GM12878 (cell line): ENCODE measurements around the gene KCNJ10. TPM values are rescaled to one million over a fixed set of nuclear protein-coding genes. Genes with fewer than 3 reads are reported as not detected.

Experiments
- ATAC-seq: fragments of 200-7000 bp; cut with Tn5 transposase; 3 replicates; pipeline ENCODE4 v1.9.1; 2020; ENCODE audit warnings: mild to moderate bottlenecking, moderate library complexity
- BruUV-seq: library from RNA; stranded (reverse); fragments of 400-500 nt; replicated peaks from 2 replicates; lab custom pipeline; 2021; lab: Mats Ljungman, UMichigan
- CTCF ChIA-PET: fragments of 300-600 bp; sonication (Branson Sonifier 250); formaldehyde crosslinking; extraction: SDS; loops from one replicate; lab custom pipeline; 2021; ENCODE audit warnings: inconsistent platforms; lab: Yijun Ruan, JAX
- POLR2A ChIA-PET: fragments of 350-600 bp; formaldehyde crosslinking; extraction: SDS; loops from one replicate; lab custom pipeline; 2021; ENCODE audit warnings: inconsistent platforms; lab: Charles Lee
- RAD21 ChIA-PET: fragments of 300-600 bp; sonication (Branson Sonifier 250); formaldehyde crosslinking; loops from one replicate; lab custom pipeline; 2023; ENCODE audit warnings: antibody characterized with exemption; ENCODE audit not compliant: unreplicated experiment; lab: Charles Lee
- SMC1A ChIA-PET: fragments of 300-600 bp; sonication (Branson Sonifier 250); formaldehyde crosslinking; loops from one replicate; lab custom pipeline; 2023; ENCODE audit not compliant: unreplicated experiment, uncharacterized antibody; lab: Charles Lee
- DNase-seq: peaks from one replicate; pipeline ENCODE4 v3.0.0-alpha.2; 2011; ENCODE audit warnings: low read depth, low spot score
- FAIRE-seq: peaks from 3 replicates; lab custom pipeline; 2011; peaks lifted over from hg19 to GRCh38; lab: Jason Lieb, UNC
- H2AFZ ChIP-seq: 2 replicates; pipeline ENCODE4 v1.6.0; 2011; ENCODE audit warnings: low read depth, low read length, control low read depth; ENCODE audit not compliant: control insufficient read depth
- H3K27ac ChIP-seq: 2 replicates; pipeline ENCODE4 v1.5.1; 2011; ENCODE audit warnings: control low read depth; ENCODE audit not compliant: control insufficient read depth, insufficient read depth
- H3K27me3 ChIP-seq, 2 experiments: replicated peaks in 1 of 2; 2 replicates each; pipeline versions ENCODE4 v1.6.0 to v1.6.1; 2011; ENCODE audit warnings: low read length in 1 of 2; ENCODE audit not compliant: control insufficient read depth in 2 of 2, insufficient read depth in 2 of 2
- H3K36me3 ChIP-seq, 2 experiments: 2 replicates each; pipeline ENCODE4 v1.5.1; 2011; ENCODE audit warnings: low read length in 1 of 2; ENCODE audit not compliant: control insufficient read depth in 2 of 2, insufficient read depth in 2 of 2
- H3K4me1 ChIP-seq: 2 replicates; pipeline ENCODE4 v1.6.1; 2011; ENCODE audit warnings: mild to moderate bottlenecking, low read length, moderate library complexity, mixed read lengths; ENCODE audit not compliant: control insufficient read depth, insufficient read depth
- H3K4me2 ChIP-seq: 2 replicates; pipeline ENCODE4 v1.6.0; 2011; ENCODE audit warnings: control low read depth; ENCODE audit not compliant: control insufficient read depth, insufficient read depth
- H3K4me3 ChIP-seq: fragments of 200-600 bp; sonication (generic); 2 replicates; pipeline ENCODE4 v1.5.1; 2016
- H3K79me2 ChIP-seq: 2 replicates; pipeline ENCODE4 v1.6.0; 2011; ENCODE audit warnings: low read length; ENCODE audit not compliant: control insufficient read depth, insufficient read depth
- H3K9ac ChIP-seq: 2 replicates; pipeline ENCODE4 v1.8.0; 2011; ENCODE audit warnings: low read length, control low read depth, mixed read lengths; ENCODE audit not compliant: control insufficient read depth, insufficient read depth
- H3K9me3 ChIP-seq: replicated peaks from 3 replicates; pipeline ENCODE4 v1.5.1; 2011; ENCODE audit warnings: mild to moderate bottlenecking, low read length; ENCODE audit not compliant: control insufficient read depth, insufficient read depth
- H4K20me1 ChIP-seq: 2 replicates; pipeline ENCODE4 v1.6.0; 2011; ENCODE audit not compliant: control insufficient read depth, insufficient read depth
- CEBPZ ChIP-seq: fragments of 150-350 bp; IDR thresholded peaks from 2 replicates; pipeline ENCODE4 v1.6.1; 2016; ENCODE audit warnings: low read depth, low read length
- GATAD2B ChIP-seq: fragments of 450-650 bp; conservative IDR thresholded peaks from 2 replicates; pipeline ENCODE4 v1.6.1; 2017; ENCODE audit warnings: low read depth, mild to moderate bottlenecking, moderate library complexity
- IRF4 ChIP-seq: IDR thresholded peaks from 2 replicates; pipeline ENCODE4 v1.6.1; 2011; ENCODE audit warnings: low read depth, low read length
- MEF2B ChIP-seq: fragments of 450-650 bp; IDR thresholded peaks from 2 replicates; pipeline ENCODE4 v1.6.1; 2018; ENCODE audit warnings: mild to moderate bottlenecking, moderate library complexity; ENCODE audit not compliant: partially characterized antibody, poor library complexity, severe bottlenecking
- RAD51 ChIP-seq: fragments of 450-650 bp; IDR thresholded peaks from 2 replicates; pipeline ENCODE4 v1.6.1; 2016; ENCODE audit warnings: moderate library complexity, mild to moderate bottlenecking, inconsistent platforms
- ZBTB11 ChIP-seq: fragments of 450-650 bp; formaldehyde crosslinking; IDR thresholded peaks from 2 replicates; pipeline ENCODE4 v1.5.0; 2022; ENCODE audit warnings: mild to moderate bottlenecking, missing genetic modification characterization
- ZNF384 ChIP-seq: IDR thresholded peaks from 2 replicates; pipeline ENCODE4 v1.6.1; 2012; ENCODE audit warnings: low read depth, mild to moderate bottlenecking, low read length, improper control_type of control experiment, borderline replicate concordance
- WGBS: methylation state at CpG from one replicate; pipeline ENCODE4 v1.1.6; 2016; ENCODE audit warnings: low lambda C conversion rate; ENCODE audit not compliant: insufficient replicate concordance, insufficient coverage; ENCODE audit errors: missing lambda C conversion rate; 5-methylcytosine and 5-hydroxymethylcytosine counted together
- in situ Hi-C: fragments of 300-500 bp; cut with MboI; formaldehyde crosslinking; loops from 9 replicates; pipeline ENCODE4 v1.14.3; 2018; ENCODE audit warnings: mixed read lengths
- intact Hi-C: fragments of 100-400 bp; cut with micrococcal nuclease; formaldehyde crosslinking; loops from one replicate; pipeline ENCODE4 v1.14.2; 2022; ENCODE audit not compliant: unreplicated experiment
- polyA plus RNA-seq, 11 experiments: library from polyadenylated mRNA; depleted of rRNA in 4 of 11; unstranded in 6 of 11; stranded (reverse) in 5 of 11; fragments of >200 nt; fragmentation: Nextera tagmentation in 4 of 11; fragmentation: Illumina TruSeq in 1 of 11; extraction: Ambion mirVana in 4 of 11; extraction: Trizol in 1 of 11; gene quantifications; 1 replicate in 1 of 11; 2 replicates in 10 of 11; pipeline versions ENCODE4 v1.2.1 to v1.2.3, GENCODE V29; 2011 to 2016; ENCODE audit warnings: inconsistent platforms in 2 of 11, missing spikeins in 2 of 11, low read depth in 1 of 11
- total RNA-seq, 4 experiments: library from RNA; depleted of rRNA in 3 of 4; stranded (reverse); fragments of >200 nt in 3 of 4; fragmentation: Illumina TruSeq in 1 of 4; extraction: Trizol in 1 of 4; gene quantifications; 2 replicates each; pipeline versions ENCODE4 v1.2.1 to v1.2.3, GENCODE V29; 2013 to 2021

KCNJ10 gene
- total and polyA plus RNA-seq, 10 of the 15 experiments (the other 5 are each of a cell fraction or from before 2014, with no cell fraction given), result 0.01 to 0.29 (median 0.09) TPM; not detected in 2

GRCh38 chr1:160062230-160062532, 7.8 kb downstream of the KCNJ10 start:
- SMC1A ChIA-PET, result interaction anchor here (0.9 to 2.0 kb wide), 3 partner anchors 13 to 25 kb away, joined by 3 to 7 read pairs (median 3); no protein-coding TSS in a partner anchor
- H3K4me3 ChIP-seq, result no peak overlapping the region
- no TSS peak for BruUV-seq
- H3K27me3 ChIP-seq, result peaks cover 1 to 13% of the 10 kb centered on the region in 2 experiments
- H3K4me1 ChIP-seq, result no peaks in the 10 kb centered on the region
- DNase-seq (no peak), ATAC-seq (no peak), FAIRE-seq (no peak)
- in situ Hi-C loops, result no loop called here
- TF ChIP-seq ZBTB11 (CRISPR knock-in tag) (no peak), MEF2B (no peak), IRF4 (no peak), ZNF384 (no peak), CEBPZ (no peak), GATAD2B (no peak), RAD51 (no peak)
- WGBS, result 49% methylated on average over 4 of the region's 6 CpGs
- no peak overlapping the region for H3K9ac ChIP-seq
- H3K4me2 ChIP-seq, result no peak overlapping the region
- intact Hi-C loops, result no loop called here
- H2AFZ ChIP-seq, result no peak overlapping the region
- no peaks in the 10 kb centered on the region for H4K20me1 ChIP-seq
- no peaks in the 10 kb centered on the region for H3K9me3 ChIP-seq
- CTCF ChIA-PET, result interaction anchor here (3.1 to 49.8 kb wide), 2 partner anchors 16 to 22 kb away, joined by 21 to 1035 read pairs; partner anchors contain the start of genes IGSF8, KCNJ10 and KCNJ9
- RAD21 ChIA-PET, result no interaction called here
- H3K79me2 ChIP-seq, result no peaks in the 10 kb centered on the region
- H3K36me3 ChIP-seq, result no peaks in the 10 kb centered on the region
- POLR2A ChIA-PET, result no interaction called here
- H3K27ac ChIP-seq, result no peak overlapping the region
